NCI-H460 (cell line): ENCODE results near the gene ZNF540. TPM values are rescaled to one million over a fixed set of nuclear protein-coding genes. Genes with fewer than 3 reads are reported as not detected.

Experiments used
- total RNA-seq: library from RNA; depleted of rRNA; stranded (reverse); fragments of >200 nt; shearing (Covaris generic); gene quantifications from 2 replicates; pipeline ENCODE4 v1.2.3, GENCODE V29; 2014; rRNA removed

Gene ZNF540
- total RNA-seq, 1 experiment from 2014 or later = 0.30 TPM

Other genes with a start within 250 kb of the ZNF540 start
- 4.3 and 4.7 TPM in 2 replicates for gene ZNF527, start 223.8 kb upstream of the ZNF540 start, total RNA-seq
- 7.4 and 7.9 TPM in 2 replicates for gene ZNF569, start 127.4 kb upstream of the ZNF540 start, total RNA-seq
- 1.1 and 3.2 TPM in 2 replicates for gene ZNF570, start 125.5 kb upstream of the ZNF540 start, total RNA-seq
- 0.22 and 0.55 TPM in 2 replicates for gene ZNF793, start 87.9 kb upstream of the ZNF540 start, total RNA-seq
- 3.4 and 4.1 TPM in 2 replicates for gene ZNF571, start 84 bp upstream of the ZNF540 start, total RNA-seq
- gene ZFP30, start 60.6 kb downstream of the ZNF540 start, total RNA-seq = 7.7 and 14.1 TPM in 2 replicates
- 3.6 and 4.2 TPM in 2 replicates for gene ZNF607, start 124.9 kb downstream of the ZNF540 start, total RNA-seq
- 4.1 and 4.4 TPM in 2 replicates for gene ZNF573, start 184.7 kb downstream of the ZNF540 start, total RNA-seq